ENCODE results near the gene AFG1L. TPM values are rescaled to one million over a fixed set of nuclear protein-coding genes. Genes with fewer than 3 reads are reported as not detected.

The AFG1L gene
- total RNA-seq, 1 donor from 2014 or later = 3.7 TPM

DNA sequence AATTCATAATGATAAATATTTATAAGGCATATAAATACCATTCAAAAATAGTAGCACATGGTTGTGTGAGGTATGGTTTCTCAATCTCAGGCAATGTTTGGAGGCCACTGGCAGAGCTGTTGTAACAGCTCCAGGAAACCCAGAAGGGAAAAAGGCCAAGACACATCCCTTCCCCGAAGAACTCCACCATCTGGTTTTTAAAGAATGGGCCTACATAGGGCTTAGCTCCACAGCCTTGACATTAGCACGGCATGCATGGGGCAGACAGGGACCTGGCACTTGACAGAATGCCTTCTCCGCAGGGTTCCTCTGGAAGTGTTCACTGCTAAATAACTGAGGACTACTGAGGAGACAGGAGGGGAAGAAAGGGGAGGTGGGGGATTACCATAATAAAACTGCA is 249.8 kb downstream of the AFG1L start:
- Histone ChIP-seq H3K27me3 (no peaks in the 10 kb centered on the region), H3K9me3 (no peaks in the 10 kb centered on the region), H3K27ac (no peak overlapping the region), H3K36me3 (no peaks in the 10 kb centered on the region), H3K4me1 (no peaks in the 10 kb centered on the region), H3K4me3 (no peak overlapping the region)
- intact Hi-C loops (cut with DNase I) = loop anchor here (5.0 kb wide), 3 partner anchors 293 to 533 kb away; no protein-coding TSS in a partner anchor
- TF ChIP-seq POLR2A (IDR thresholded peaks at IDR 0.05) (no peak), POLR2AphosphoS5 (IDR thresholded peaks at IDR 0.05; ENCODE audit: insufficient read depth in 1 of 2, low read depth in 1 of 2) (no peak)
- TF ChIP-seq, protein P1, sequence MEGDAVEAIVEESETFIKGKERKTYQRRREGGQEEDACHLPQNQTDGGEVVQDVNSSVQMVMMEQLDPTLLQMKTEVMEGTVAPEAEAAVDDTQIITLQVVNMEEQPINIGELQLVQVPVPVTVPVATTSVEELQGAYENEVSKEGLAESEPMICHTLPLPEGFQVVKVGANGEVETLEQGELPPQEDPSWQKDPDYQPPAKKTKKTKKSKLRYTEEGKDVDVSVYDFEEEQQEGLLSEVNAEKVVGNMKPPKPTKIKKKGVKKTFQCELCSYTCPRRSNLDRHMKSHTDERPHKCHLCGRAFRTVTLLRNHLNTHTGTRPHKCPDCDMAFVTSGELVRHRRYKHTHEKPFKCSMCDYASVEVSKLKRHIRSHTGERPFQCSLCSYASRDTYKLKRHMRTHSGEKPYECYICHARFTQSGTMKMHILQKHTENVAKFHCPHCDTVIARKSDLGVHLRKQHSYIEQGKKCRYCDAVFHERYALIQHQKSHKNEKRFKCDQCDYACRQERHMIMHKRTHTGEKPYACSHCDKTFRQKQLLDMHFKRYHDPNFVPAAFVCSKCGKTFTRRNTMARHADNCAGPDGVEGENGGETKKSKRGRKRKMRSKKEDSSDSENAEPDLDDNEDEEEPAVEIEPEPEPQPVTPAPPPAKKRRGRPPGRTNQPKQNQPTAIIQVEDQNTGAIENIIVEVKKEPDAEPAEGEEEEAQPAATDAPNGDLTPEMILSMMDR (IDR thresholded peaks at IDR 0.05) = no peak
- DNase-seq (ENCODE audit: extremely low spot score in 2 of 2) = no peak

DNA sequence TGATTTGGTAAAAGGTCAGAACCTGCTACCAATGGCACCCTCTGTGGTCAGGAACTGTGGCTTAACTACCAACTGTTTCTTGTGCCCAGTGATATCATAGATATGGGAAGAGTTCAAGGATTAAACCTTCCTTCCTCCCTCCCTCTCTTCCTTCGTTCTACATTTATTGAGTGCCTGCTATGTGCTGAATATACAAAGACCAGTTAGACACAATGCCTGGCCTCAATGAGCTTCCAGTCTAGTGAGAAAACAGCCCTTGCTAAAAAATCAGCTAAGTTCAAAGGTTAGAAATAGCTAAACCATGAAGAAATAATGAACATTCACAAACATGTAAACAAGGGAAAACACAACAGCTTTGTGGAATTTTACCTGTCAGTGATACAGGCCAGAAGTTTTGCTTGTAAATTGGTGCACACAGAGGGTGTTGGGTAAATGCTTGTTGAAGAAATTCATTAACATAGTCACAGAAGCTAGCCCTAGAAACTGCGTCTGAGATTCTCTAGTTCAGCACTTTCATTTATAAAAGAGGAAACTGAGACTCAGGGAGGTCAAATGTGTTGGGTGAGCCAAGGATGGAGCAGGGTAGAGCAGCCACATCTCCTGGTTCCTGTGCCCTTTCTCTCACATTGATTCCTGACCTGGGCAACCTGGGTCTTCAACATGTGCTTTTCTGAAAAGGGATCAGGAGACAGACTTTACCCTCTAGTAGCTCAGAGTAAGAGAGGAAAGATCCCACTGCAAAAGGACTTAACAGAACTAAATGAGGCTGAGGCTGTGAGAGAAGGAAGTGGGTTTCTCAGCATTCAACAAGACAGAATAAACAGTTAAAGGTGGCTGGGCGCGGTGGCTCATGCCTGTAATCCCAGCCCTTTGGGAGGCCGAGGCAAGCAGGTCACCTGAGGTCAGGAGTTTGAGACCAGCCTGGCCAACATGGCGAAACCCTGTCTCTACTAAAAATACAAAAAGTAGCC is 251.5 kb downstream of the AFG1L start:
- H3K4me3 ChIP-seq = no peak overlapping the region
- no peaks in the 10 kb centered on the region for H3K36me3 ChIP-seq
- TF ChIP-seq, protein P1 (IDR thresholded peaks at IDR 0.05) = no peak
- intact Hi-C loops (cut with DNase I) = no loop called here
- no peak overlapping the region for H3K27ac ChIP-seq
- H3K4me1 ChIP-seq = no peaks in the 10 kb centered on the region
- no peaks in the 10 kb centered on the region for H3K9me3 ChIP-seq
- DNase-seq (ENCODE audit: extremely low spot score in 2 of 2) = no peak
- H3K27me3 ChIP-seq = no peaks in the 10 kb centered on the region

DNA sequence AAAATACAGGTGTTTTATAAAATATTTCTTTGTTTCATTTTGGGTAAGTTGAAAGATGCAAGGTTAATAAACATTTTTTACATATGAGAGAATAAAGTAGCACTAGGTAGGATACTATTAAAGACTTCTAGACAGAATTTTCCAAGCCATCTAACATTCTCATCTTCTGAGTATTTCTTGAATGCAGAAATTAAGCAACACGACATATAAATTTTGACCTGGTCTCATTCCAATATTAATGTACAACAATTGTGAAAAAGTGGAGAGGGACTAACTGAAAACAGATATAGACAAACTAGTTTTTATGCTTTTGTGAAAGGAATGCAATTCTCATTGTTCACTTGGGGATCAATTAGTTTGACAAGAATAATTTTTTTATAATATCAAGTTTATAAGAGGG is 254.4 kb downstream of the AFG1L start:
- intact Hi-C loops (cut with DNase I) = no loop called here
- TF ChIP-seq, protein P1 (IDR thresholded peaks at IDR 0.05) = no peak
- TF ChIP-seq POLR2A (IDR thresholded peaks at IDR 0.05) (no peak), POLR2AphosphoS5 (IDR thresholded peaks at IDR 0.05; ENCODE audit: insufficient read depth in 1 of 2, low read depth in 1 of 2) (no peak)

DNA sequence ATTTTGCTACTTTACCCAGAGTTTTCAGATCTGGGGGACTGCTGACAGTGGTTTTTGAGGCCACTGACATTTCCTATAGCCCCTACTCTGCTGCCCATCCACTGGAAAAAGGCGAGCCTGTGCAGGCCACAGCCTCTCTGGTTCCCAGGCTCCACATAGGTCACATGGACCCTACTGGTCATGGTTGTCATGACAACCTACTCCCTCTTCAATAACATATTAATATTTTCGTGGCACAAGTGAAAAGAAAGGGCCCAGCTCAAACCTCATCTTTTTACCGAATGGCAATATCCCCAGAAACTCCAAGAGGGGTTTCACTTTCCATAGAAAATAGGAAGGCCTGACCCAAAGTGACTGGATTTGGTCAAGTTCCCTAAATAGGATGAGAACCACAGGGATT is 254.9 kb downstream of the AFG1L start:
- TF ChIP-seq POLR2AphosphoS5 (IDR thresholded peaks at IDR 0.05; ENCODE audit: insufficient read depth in 1 of 2, low read depth in 1 of 2) = no peak
- TF ChIP-seq, protein P1 (IDR thresholded peaks at IDR 0.05) = no peak
- TF ChIP-seq POLR2A (IDR thresholded peaks at IDR 0.05) = no peak
- no peaks in the 10 kb centered on the region for H3K9me3 ChIP-seq
- no peak overlapping the region for H3K4me3 ChIP-seq
- intact Hi-C loops (cut with DNase I) = loop anchor here (10.0 kb wide), 1 partner anchor 835 kb away; the partner anchor contains the start of gene CD164
- H3K27me3 ChIP-seq = no peaks in the 10 kb centered on the region
- no peaks in the 10 kb centered on the region for H3K4me1 ChIP-seq
- no peak overlapping the region for H3K27ac ChIP-seq
- H3K36me3 ChIP-seq = no peaks in the 10 kb centered on the region
- DNase-seq (ENCODE audit: extremely low spot score in 2 of 2) = no peak

More for the DNA sequence above, 254.4 kb downstream of the AFG1L start:
- Histone ChIP-seq H3K27ac (no peak overlapping the region), H3K4me3 (no peak overlapping the region), H3K9me3 (no peaks in the 10 kb centered on the region), H3K4me1 (no peaks in the 10 kb centered on the region), H3K27me3 (no peaks in the 10 kb centered on the region), H3K36me3 (no peaks in the 10 kb centered on the region)
- no peak for DNase-seq (ENCODE audit: extremely low spot score in 2 of 2)

DNA sequence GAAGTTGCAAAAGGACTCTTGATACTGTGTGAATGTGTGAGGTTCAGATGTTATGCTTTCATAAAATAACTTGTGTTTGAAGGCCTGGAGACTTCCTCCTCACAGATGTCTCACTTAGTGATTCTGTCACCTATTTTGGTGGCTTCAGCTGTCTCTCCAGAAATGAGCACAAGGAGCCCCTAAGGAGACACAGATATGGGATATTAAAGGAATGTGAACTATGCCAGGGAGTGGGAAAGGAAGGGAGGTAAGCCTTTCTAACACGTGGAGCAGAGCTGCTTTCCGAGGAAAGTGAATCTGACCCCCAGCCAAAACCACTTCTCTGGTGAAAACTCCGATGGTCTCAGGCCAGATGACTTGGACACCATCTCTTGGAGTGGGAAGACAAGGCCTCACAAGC is 255.4 kb downstream of the AFG1L start:
- Histone ChIP-seq H3K36me3 (no peaks in the 10 kb centered on the region), H3K4me1 (peaks cover 5% of the 10 kb centered on the region), H3K27ac (no peak overlapping the region), H3K27me3 (no peaks in the 10 kb centered on the region), H3K9me3 (no peaks in the 10 kb centered on the region), H3K4me3 (no peak overlapping the region)
- TF ChIP-seq POLR2AphosphoS5 (IDR thresholded peaks at IDR 0.05; ENCODE audit: insufficient read depth in 1 of 2, low read depth in 1 of 2) = no peak
- TF ChIP-seq POLR2A (IDR thresholded peaks at IDR 0.05) = no peak
- TF ChIP-seq, protein P1 (IDR thresholded peaks at IDR 0.05) = no peak
- intact Hi-C loops (cut with DNase I) = loop anchor here (10.0 kb wide), 1 partner anchor 835 kb away; the partner anchor contains the start of gene CD164
- DNase-seq (ENCODE audit: extremely low spot score in 2 of 2) = no peak
